GM06990 (cell line): Measurements from ENCODE around the gene LENG1.

Experiments
- DNase-seq: peaks from one replicate; pipeline ENCODE4 v3.0.0-alpha.2; 2011; ENCODE audit not compliant: insufficient read length; ENCODE audit errors: extremely low read depth
- H3K27me3 ChIP-seq: replicated peaks from 2 replicates; pipeline ENCODE4 v1.6.0; 2011; ENCODE audit warnings: low read length; ENCODE audit not compliant: control insufficient read depth, insufficient read depth
- H3K36me3 ChIP-seq: 2 replicates; pipeline ENCODE4 v1.5.1; 2011; ENCODE audit warnings: low read length; ENCODE audit not compliant: control insufficient read depth, insufficient read depth
- H3K4me3 ChIP-seq: replicated peaks from 2 replicates; pipeline ENCODE4 v1.5.1; 2011; ENCODE audit warnings: low read depth, mild to moderate bottlenecking, control low read depth, low read length
- TF ChIP-seq, protein P1 (sequence below): IDR thresholded peaks from 2 replicates; pipeline ENCODE4 v1.5.1; 2011; ENCODE audit warnings: low read length, control low read depth, mild to moderate bottlenecking, inconsistent platforms; ENCODE audit not compliant: insufficient read depth, poor library complexity, severe bottlenecking

The LENG1 gene

DNA sequence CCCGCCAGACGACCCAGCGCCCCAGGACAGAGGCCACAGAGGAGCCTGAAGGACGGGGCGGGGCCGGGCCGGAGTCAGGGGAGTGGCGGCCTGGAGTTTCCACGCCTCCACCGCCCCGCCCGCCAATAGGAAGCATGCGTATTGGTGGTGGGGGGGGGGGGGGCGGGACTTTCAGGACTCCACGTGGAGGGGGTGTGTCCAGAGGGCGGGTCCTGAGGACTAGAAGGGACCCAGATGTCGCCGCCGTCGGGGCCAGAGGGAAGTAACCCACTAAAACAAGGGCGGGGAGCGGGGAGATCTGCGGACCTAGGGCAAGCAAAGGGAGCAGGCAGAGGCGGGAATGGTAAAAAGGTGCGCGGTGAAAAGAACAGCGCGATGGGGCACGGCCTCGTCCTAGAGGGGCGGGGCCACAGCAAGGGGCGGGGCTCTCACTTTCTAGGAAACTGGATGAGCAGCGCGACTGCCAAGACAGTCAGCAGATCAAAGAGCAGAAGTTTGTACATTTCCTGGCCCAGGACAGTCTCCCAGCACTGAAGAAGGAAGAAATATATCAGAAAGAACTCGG is 2.8 kb upstream of the LENG1 start:
- H3K27me3 ChIP-seq, result no peaks in the 10 kb centered on the region
- H3K36me3 ChIP-seq, result peaks cover 3% of the 10 kb centered on the region
- DNase-seq, result peak; percentile 81
- peak overlapping the region; percentile 57 for H3K4me3 ChIP-seq
- TF ChIP-seq, protein P1, sequence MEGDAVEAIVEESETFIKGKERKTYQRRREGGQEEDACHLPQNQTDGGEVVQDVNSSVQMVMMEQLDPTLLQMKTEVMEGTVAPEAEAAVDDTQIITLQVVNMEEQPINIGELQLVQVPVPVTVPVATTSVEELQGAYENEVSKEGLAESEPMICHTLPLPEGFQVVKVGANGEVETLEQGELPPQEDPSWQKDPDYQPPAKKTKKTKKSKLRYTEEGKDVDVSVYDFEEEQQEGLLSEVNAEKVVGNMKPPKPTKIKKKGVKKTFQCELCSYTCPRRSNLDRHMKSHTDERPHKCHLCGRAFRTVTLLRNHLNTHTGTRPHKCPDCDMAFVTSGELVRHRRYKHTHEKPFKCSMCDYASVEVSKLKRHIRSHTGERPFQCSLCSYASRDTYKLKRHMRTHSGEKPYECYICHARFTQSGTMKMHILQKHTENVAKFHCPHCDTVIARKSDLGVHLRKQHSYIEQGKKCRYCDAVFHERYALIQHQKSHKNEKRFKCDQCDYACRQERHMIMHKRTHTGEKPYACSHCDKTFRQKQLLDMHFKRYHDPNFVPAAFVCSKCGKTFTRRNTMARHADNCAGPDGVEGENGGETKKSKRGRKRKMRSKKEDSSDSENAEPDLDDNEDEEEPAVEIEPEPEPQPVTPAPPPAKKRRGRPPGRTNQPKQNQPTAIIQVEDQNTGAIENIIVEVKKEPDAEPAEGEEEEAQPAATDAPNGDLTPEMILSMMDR, result no peak

DNA sequence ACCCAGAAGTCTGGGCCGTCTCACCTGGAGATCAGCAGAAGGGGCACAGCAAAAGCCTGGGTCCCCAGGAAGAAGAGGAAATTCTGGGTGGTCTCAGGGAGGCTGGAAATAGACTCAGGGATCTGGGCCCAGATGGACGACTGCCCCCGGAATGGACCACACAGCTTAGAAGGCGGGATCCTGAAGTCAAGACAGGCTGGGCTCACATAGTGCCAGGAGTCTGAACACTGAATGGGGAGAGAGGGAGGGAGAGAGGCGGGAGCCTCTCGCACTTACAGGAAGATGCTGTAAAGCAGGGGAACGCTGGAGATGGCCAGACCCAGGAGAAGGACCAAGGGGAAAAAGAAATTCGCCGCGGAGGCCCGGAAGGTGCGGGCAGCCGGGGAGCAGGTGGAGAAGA is 1.3 kb upstream of the LENG1 start:
- H3K36me3 ChIP-seq, result peaks cover 14% of the 10 kb centered on the region
- H3K27me3 ChIP-seq, result no peaks in the 10 kb centered on the region
- TF ChIP-seq, protein P1, result no peak
- no peak for DNase-seq
- H3K4me3 ChIP-seq, result peak overlapping the region; percentile 78

DNA sequence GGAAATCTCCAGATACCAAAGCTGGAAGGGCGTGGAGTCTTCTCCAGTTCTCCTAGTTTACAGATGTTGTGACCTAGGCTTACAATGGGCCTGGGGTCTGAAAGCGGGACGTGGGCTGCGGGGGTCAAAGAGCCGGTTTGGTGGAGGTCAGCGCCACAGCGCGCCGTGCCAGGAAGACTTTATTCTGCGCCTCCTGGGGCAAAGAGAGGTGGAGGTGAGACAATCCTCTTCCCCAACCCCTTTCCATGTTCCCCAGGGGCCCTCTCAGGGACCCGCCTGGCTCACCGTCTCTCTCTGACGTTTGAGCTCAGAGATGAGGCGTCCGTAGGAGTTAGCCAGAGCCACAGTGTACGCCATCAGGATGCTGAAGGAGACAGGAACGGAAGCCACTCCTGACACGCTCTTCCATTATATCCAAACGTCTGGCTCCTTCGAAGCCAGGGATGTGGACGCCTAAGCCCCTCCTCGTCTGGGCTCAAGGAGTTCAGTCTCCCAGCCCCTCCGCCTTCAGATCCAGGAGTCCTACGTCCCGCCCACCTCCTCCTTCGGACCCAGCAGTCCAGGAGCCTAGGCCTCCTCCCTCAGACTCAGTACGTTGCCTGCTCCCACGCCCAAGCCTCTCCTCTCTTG is 776 bp upstream of the LENG1 start:
- Histone ChIP-seq H3K4me3 (peak overlapping the region; percentile 78), H3K27me3 (no peaks in the 10 kb centered on the region), H3K36me3 (peaks cover 16% of the 10 kb centered on the region)
- DNase-seq, result no peak
- TF ChIP-seq, protein P1, result no peak

DNA sequence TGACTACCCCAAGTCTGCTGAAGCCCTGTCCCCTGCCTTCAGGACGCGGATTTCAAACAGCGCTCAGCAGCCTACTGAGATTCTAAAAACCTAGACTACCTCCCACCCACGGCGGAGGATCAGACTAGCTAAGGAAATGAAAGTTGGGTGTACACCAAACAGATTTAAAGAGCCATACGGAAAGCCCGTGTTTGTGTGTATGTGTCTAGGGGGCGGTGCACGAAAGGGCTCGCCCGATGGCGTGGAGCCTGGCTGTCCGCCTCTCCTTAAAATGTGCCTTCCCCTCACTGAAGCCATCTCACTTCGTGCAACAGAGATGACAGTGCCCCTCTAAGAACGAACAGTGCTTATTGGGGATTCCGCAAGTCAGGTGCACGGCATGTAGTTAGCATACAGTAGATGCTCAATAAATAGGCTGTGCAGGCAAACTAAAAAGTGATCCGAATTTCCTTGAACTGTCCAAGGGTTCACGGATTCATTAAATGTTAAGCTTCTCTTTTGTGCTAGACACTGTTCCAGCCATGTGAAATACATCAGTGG is 639 bp downstream of the LENG1 start:
- H3K4me3 ChIP-seq, result peak overlapping the region; percentile 91
- no peak for DNase-seq
- H3K36me3 ChIP-seq, result peaks cover 27% of the 10 kb centered on the region
- H3K27me3 ChIP-seq, result no peaks in the 10 kb centered on the region
- TF ChIP-seq, protein P1, result no peak

DNA sequence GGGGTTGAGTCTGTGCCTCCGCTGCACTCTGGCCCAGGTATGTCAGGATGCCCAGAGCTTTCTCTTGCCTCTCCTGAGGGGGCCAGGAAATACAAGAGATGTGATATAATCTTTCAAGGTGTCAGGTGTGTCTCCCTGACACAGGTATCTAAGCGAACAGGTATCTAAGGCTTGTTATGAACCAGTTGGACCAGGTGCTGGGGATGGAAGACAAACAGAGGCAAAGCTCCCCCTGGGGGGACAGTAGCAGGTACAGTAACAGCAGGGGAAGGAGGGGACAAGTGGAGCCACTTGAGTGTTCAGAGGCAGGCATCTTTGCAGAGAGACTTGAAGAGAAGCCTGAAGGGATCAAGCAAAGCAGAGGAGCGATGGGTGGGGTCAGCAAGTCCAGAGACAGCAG is 2.6 kb downstream of the LENG1 start:
- H3K4me3 ChIP-seq, result no peak overlapping the region
- H3K36me3 ChIP-seq, result peaks cover 39% of the 10 kb centered on the region
- DNase-seq, result no peak
- no peaks in the 10 kb centered on the region for H3K27me3 ChIP-seq
- TF ChIP-seq, protein P1, result no peak

DNA sequence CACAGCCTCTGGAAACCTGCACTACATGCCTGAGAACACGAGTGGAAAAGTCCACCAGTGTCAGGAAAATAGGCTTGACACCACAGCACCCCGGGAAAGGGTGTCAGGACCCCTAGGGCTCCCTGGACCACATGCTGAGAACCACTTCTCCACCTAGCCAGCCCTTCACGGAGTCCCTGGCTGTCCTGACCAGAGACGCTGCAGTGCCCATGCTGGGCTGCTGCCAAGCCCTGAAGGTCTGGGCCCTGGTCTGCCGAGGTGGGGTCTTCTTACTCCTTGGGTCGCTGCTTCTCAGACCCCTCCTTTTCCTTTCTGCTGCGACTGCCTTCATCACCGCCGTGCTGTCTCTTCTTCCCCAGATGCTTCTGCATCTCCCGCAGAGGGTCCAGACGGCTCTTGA is 3.0 kb downstream of the LENG1 start:
- no peak overlapping the region for H3K4me3 ChIP-seq
- peaks cover 42% of the 10 kb centered on the region for H3K36me3 ChIP-seq
- TF ChIP-seq, protein P1, result no peak
- H3K27me3 ChIP-seq, result no peaks in the 10 kb centered on the region
- DNase-seq, result no peak
